ENCODE measurements around the gene PIAS4.

DNA sequence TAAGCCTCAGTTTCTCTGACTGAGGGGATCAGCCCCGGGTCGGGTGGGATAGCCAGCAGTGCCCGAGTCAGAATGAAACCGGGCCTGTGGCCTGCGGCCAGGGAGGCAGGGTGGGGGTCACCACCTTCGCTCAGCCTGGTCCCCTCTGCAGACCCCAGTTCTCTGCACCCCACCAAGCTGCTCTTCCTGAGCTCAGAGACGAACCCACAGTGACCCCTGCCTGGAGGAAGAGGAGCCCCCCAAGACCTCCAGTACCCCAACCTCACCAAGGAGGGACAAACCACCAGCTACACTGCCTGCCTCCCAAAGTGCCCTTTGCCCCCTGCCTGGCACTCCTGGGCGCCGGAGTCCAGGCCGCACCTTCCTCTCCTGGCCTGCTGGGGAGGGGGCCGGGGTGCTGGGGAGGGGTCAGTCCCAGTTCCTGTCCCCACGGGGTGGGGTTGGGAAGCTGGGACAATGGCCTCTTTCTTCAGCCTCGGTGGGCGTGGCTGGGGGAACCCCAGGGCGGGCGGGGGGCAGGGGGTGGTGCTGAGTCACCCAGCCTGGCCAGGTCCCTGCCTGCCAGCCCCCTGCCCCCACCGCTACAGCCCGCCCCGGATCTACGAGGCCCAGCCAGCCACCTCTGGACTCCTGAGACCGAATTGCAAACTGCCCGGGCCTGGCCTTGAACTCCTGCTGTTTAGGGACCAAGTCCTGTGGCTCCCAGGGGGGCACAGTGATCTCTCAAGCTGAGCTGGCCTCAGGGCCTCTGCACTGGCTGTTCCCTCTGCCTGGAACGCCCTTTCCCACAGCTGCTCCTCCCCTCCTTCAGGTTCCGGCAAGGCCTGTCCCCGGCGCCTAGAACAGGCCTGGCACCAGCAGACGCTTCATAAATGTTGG lies 44.8 kb downstream of the PIAS4 start:
- TF ChIP-seq, protein P1, sequence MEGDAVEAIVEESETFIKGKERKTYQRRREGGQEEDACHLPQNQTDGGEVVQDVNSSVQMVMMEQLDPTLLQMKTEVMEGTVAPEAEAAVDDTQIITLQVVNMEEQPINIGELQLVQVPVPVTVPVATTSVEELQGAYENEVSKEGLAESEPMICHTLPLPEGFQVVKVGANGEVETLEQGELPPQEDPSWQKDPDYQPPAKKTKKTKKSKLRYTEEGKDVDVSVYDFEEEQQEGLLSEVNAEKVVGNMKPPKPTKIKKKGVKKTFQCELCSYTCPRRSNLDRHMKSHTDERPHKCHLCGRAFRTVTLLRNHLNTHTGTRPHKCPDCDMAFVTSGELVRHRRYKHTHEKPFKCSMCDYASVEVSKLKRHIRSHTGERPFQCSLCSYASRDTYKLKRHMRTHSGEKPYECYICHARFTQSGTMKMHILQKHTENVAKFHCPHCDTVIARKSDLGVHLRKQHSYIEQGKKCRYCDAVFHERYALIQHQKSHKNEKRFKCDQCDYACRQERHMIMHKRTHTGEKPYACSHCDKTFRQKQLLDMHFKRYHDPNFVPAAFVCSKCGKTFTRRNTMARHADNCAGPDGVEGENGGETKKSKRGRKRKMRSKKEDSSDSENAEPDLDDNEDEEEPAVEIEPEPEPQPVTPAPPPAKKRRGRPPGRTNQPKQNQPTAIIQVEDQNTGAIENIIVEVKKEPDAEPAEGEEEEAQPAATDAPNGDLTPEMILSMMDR (IDR thresholded peaks at IDR 0.05; ENCODE audit: borderline replicate concordance, extremely low read depth, low read length, poor library complexity, severe bottlenecking): no peak
- no peak for TF ChIP-seq EZH2 (IDR thresholded peaks at IDR 0.05; ENCODE audit: borderline replicate concordance, low read depth, low read length, severe bottlenecking)
